ENCODE data around the gene ZBTB34.

The ZBTB34 gene

DNA sequence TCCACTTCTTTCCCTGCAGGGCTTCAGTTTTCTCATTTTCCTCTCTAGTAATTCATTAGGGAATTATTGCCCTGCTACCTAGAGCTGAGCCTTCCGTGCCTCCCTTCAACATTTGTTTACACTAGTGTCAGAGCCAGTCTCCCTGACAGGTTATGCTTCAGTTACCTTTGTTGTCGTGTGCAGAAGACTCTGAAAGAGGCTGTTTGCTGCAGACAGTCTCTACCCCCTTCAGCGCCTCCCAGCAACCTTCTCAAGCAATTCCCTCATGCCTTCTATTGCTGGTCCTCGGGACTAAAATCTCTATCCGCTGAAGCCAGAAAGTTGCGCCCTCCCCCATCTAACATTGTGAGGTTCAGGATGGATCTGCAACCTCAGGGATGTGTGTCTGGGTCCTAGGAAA, 67.0 kb downstream of the ZBTB34 start:
- no peak overlapping the region for H3K27ac ChIP-seq
- no peak for TF ChIP-seq ZFX (IDR thresholded peaks at IDR 0.05)
- TF ChIP-seq, protein P1, sequence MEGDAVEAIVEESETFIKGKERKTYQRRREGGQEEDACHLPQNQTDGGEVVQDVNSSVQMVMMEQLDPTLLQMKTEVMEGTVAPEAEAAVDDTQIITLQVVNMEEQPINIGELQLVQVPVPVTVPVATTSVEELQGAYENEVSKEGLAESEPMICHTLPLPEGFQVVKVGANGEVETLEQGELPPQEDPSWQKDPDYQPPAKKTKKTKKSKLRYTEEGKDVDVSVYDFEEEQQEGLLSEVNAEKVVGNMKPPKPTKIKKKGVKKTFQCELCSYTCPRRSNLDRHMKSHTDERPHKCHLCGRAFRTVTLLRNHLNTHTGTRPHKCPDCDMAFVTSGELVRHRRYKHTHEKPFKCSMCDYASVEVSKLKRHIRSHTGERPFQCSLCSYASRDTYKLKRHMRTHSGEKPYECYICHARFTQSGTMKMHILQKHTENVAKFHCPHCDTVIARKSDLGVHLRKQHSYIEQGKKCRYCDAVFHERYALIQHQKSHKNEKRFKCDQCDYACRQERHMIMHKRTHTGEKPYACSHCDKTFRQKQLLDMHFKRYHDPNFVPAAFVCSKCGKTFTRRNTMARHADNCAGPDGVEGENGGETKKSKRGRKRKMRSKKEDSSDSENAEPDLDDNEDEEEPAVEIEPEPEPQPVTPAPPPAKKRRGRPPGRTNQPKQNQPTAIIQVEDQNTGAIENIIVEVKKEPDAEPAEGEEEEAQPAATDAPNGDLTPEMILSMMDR (conservative IDR thresholded peaks at IDR 0.05): no peak

DNA sequence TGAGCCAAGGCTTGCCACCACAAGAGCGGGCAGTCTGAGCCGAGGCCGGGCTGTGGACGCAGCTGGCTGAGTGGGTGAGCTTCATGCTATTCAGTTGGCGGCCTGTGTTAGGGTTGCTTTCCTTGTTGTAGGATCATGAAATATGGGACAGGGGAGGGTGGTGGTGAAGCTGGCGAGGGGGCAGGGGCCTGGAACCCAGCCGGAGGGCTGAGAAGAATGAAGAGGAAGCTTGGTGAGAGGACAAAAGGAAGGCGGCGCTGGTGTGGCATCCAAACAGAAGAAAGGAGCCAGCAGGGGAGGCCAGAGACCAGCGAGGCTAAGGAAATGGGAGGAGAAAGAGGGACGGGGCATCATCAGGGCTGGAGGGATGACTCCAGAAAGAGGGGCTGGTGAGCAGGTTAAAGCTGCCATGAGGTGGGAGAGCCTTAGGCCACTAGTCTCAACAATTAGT, 72.5 kb downstream of the ZBTB34 start:
- no peak overlapping the region for H3K27ac ChIP-seq
- TF ChIP-seq, protein P1 (conservative IDR thresholded peaks at IDR 0.05): no peak
- no peak for TF ChIP-seq ZFX (IDR thresholded peaks at IDR 0.05)

DNA sequence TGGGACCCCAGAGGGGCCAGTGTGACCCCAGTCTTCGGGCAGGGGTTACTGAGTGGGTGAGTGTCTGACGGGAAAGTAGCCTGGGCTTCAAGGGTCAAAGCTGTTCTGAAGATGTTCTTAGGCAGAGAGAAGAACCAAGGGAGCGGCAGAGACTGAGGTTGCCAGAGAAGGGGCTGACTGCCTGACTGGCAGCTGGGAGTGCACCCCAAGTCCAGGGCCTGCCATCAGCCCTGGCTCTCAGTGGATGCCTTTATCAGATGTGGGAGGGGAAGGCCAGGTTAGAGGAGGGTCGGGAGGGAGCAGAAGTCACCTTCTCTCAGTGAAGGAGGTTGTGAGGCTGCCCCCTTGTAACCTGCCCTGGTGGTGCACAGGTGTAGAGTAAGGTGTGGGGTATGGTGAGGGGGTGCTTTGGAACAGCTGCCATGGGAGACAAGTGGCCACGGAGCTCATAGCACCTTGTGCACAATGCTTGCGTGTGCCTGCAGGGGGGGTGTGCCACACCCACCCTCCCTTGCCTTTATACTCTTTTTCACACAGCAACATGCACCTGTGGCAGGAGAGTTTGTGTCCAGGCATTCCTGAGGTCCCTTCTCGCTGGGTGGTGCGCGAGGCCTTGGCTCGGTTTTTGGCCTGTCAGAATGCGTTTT, 73.0 kb downstream of the ZBTB34 start:
- TF ChIP-seq, protein P1 (conservative IDR thresholded peaks at IDR 0.05): no peak; the same call in 1 of the 2 replicates
- no peak for TF ChIP-seq ZFX (IDR thresholded peaks at IDR 0.05)
- no peak overlapping the region for H3K27ac ChIP-seq

DNA sequence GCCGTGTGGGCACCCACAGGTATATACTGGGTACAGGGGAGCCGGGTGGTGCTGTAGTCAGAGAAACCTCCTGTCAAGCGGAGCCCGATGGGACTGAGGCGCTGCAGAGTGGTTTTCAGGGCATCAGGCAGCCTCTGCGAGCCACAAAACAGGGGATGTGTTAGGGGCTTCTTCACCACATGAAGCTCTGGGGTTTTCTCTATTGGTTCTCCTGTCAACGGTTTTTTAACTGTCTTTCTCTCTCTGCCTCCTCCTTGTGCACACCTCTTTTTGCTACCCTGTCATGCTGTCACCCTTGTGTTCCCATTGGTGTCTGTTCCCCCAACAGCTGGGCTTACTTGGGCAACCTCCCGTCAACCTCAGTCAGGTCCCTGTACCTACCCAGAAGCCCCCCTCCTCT, 74.0 kb downstream of the ZBTB34 start:
- no peak overlapping the region for H3K27ac ChIP-seq
- TF ChIP-seq ZFX (IDR thresholded peaks at IDR 0.05): no peak
- TF ChIP-seq, protein P1 (conservative IDR thresholded peaks at IDR 0.05): no peak

Measured in C4-2B (cell line).